NB4 (cell line): Measurements from ENCODE around the gene ATP6V0A4.
"Not testable (repeated sequence)": the region's sequence is repeated elsewhere in the genome, so short reads cannot be mapped to it uniquely, and the experiment has no call there.

ENCODE experiments used
- DNase-seq: peaks from one replicate; pipeline ENCODE4 v3.0.0; 2010; ENCODE audit warnings: low read depth
- H3K4me3 ChIP-seq: one replicate; pipeline ENCODE4 v1.5.1; 2011; ENCODE audit warnings: mild to moderate bottlenecking, low read depth, low read length, moderate library complexity
- MYC ChIP-seq: IDR thresholded peaks from 2 replicates; pipeline ENCODE4 v1.6.1; 2011; ENCODE audit warnings: low read depth, low read length
- POLR2A ChIP-seq: IDR thresholded peaks from 2 replicates; pipeline ENCODE4 v1.6.1; 2011; ENCODE audit warnings: mild to moderate bottlenecking; ENCODE audit not compliant: insufficient read length; ENCODE audit errors: extremely low read depth
- TF ChIP-seq, protein P1 (sequence below): IDR thresholded peaks from 2 replicates; pipeline ENCODE4 v1.6.1; 2011; ENCODE audit warnings: low read depth, low read length
- TF ChIP-seq, protein P2 (sequence below): IDR thresholded peaks from one replicate; pipeline ENCODE4 v1.5.1; 2012; ENCODE audit warnings: low read depth, low read length

Gene ATP6V0A4

DNA sequence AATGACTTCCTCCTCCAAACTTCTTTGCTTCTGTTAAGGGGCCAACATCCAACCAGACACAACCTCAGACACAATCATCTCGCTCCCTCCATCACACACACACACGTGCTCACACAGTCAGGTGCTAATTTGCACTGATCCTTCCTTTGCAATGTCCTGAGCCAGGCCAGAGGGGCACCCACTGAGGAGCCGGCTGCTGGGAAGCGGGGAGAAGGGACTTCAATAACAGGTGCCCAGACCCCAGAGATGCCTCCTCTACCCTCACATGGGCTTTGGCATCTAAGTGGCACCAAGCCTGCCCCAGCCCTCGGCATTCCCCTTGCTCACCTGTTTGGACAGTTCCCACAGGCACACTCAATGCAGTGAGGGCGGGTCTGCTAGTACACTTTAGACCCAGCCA lies 62.6 kb downstream of the ATP6V0A4 start:
- H3K4me3 ChIP-seq: no peak overlapping the region
- no peak for DNase-seq
- TF ChIP-seq, protein P1, sequence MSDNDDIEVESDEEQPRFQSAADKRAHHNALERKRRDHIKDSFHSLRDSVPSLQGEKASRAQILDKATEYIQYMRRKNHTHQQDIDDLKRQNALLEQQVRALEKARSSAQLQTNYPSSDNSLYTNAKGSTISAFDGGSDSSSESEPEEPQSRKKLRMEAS: no peak
- TF ChIP-seq MYC: no peak
- no peak for TF ChIP-seq POLR2A
- TF ChIP-seq, protein P2, sequence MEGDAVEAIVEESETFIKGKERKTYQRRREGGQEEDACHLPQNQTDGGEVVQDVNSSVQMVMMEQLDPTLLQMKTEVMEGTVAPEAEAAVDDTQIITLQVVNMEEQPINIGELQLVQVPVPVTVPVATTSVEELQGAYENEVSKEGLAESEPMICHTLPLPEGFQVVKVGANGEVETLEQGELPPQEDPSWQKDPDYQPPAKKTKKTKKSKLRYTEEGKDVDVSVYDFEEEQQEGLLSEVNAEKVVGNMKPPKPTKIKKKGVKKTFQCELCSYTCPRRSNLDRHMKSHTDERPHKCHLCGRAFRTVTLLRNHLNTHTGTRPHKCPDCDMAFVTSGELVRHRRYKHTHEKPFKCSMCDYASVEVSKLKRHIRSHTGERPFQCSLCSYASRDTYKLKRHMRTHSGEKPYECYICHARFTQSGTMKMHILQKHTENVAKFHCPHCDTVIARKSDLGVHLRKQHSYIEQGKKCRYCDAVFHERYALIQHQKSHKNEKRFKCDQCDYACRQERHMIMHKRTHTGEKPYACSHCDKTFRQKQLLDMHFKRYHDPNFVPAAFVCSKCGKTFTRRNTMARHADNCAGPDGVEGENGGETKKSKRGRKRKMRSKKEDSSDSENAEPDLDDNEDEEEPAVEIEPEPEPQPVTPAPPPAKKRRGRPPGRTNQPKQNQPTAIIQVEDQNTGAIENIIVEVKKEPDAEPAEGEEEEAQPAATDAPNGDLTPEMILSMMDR: no peak

DNA sequence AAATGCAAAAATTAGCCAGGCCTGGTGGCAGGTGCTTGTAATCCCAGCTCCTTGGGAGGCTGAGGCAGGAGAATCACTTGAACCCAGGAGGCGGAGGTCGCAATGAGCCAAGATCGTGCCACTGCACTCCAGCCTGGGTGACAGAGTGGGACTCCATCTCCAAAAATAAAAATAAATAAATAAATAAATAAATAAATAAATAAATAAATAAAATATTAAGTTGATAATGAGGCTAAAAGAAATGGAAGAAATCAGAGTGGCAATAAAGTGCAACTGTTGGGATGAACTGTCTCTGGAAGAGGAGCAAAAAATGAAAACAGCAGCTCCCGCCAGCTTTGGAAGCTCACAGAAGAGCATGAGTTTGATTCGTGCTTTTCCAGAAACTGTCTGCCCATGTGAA lies 66.3 kb downstream of the ATP6V0A4 start:
- not testable (repeated sequence) for DNase-seq, H3K4me3 ChIP-seq

DNA sequence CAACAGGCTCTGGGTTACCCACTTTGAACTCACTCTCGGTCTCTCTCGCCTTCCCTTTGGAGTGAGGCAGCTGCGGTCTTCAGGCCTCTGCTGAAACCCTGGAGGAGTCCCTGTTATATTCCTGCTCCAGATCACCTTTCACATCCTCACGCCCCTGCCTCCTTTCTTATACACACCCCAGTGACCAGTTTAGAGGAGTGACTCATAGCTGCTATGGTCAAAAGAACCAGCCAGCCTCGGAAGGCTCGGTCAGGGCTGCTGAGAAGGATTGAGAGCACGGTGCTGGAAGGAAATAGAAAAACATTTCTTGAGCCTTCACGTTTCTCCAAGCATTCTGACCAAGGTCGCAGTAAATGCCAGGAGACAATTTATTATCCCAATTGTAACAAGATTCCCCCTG lies 68.6 kb downstream of the ATP6V0A4 start:
- no peak for DNase-seq
- no peak overlapping the region for H3K4me3 ChIP-seq
- no peak for TF ChIP-seq POLR2A
- TF ChIP-seq, protein P2: no peak
- TF ChIP-seq, protein P1: no peak
- TF ChIP-seq MYC: no peak

DNA sequence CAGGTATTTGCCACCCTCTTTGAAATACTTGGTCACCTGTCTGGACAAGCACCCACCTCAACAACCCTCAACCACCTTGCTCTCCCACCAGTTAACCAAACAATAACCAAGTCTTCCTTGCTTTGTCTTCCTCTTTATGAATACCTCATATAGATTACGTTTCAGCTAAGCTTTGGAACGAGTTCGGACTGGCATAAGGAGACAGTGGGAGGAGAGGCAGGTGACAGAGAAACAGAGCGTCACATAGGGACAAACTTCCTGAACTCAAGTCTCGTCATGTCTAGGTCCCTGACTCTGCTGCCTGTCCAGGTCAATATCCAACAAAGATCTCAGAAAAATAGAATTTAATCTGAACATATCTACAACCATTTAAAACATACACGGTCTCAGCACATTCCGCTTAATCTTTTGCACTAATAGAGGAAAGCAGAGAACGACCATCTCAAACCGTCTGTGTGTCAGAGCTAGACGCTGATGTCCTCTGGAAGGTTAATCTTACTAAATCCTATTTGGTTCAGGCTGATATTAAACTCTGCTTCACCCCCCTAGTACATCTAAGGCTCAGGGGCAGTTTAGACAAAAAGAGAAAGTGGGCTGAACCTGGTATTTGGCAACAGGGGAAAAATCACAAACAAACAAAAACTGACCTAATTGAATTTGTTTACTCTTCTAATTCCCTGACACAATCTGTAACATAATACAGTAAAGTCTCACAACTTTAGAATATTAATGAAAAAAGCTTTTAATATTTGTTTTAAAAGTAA lies 70.5 kb downstream of the ATP6V0A4 start:
- DNase-seq: no peak
- no peak overlapping the region for H3K4me3 ChIP-seq
- TF ChIP-seq, protein P2: no peak
- no peak for TF ChIP-seq MYC
- TF ChIP-seq, protein P1: no peak
- no peak for TF ChIP-seq POLR2A

DNA sequence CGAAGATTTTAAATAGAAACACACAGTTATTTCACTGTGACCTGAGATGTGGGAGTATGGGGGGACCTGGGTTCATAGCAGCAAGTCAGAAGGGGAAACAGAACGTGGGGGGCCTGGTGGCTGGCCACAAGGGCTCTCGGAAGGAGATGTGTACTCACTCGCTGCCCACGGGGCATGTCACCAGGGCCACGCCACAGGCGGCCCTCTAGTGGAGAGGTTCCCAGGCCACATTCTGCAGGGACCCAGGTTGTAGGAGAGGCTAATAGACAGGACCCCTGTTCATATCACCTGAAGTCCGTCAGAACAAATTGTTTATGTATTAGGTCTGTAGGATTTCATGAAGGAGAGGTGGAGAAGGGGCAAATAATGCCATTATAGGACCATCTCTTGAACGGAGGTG lies 71.7 kb downstream of the ATP6V0A4 start:
- no peak overlapping the region for H3K4me3 ChIP-seq
- DNase-seq: peak; percentile 29
- TF ChIP-seq, protein P2: peak; percentile 38
- TF ChIP-seq, protein P1: no peak

DNA sequence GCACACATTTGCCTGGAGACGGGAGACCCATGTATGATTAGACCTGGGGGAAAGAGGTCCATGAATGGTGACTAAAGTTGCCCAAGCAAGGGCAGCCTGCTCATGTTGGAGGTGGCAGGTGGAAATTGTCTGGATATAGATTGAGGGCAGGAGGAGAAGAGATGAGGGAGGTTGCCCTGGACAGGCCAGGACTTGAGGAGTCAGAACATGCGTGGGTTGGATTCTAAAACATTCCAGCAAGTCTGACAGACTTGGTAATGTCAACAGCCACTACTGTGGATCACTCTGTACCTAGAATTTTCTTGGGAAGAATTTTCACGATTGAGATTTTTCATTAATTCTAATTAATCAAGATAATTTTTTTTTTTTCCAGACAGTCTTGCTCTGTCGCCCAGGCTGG lies 77.7 kb downstream of the ATP6V0A4 start:
- no peak overlapping the region for H3K4me3 ChIP-seq
- TF ChIP-seq POLR2A (no peak), MYC (no peak)
- TF ChIP-seq, protein P2: no peak
- TF ChIP-seq, protein P1: no peak
- no peak for DNase-seq
